ENCODE results near the gene NUAK2. TPM values are rescaled to one million over a fixed set of nuclear protein-coding genes. Genes with fewer than 3 reads are reported as not detected.
"Not testable (repeated sequence)": the region's sequence is repeated elsewhere in the genome, so short reads cannot be mapped to it uniquely, and the experiment has no call there.

The NUAK2 gene
- 10 to 100 TPM; 21.2 to 27.2 TPM for total RNA-seq

DNA sequence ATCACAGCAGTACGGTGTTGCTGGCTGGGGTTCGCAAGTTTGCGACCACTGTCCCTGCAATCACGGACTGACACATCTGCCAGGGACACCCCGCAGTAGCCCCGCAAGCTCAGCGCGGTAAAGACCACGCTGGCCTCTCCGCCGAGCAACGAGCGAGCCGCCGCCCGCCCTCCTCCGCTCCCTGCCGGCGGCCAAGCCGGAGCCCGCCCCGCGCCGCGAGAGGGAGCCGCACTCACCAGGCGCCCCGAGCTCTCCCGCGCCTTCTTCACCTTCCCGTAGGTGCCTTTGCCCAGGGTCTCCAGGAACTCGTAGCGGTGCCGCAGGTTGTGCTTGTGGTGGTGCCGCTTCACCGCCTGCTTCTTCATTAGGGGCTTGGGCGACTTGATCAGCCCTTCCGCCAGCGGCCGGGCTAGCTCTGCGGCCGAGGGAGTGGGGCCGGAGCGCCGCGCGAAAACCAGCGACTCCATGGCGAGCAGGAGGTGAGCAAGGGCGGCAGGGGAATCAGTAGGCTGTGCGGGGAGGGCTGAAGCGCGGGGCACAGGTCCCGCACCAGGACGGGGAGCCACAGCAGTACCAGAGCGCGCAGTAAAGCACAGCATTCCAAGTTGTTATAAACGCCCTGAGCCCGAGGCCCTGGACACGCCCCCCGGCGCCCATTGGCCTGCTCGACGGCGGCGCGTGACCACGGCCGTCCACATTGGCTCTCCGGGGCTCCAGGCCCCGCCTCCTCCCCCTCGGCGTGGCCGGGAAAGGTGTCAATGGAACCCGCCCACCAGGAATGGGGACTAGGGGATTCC, at the start of gene NUAK2:
Gene NUAK2 (minus strand): TSS at position 584 of the 797 bp plus-strand sequence. CDS start 117 bp downstream, at position 467.
- intact Hi-C loops (cut with DNase I), result no loop called here
- H3K9me3 ChIP-seq, result no peaks in the 10 kb centered on the region
- H3K4me3 ChIP-seq, result peak within 1 kb of the TSS; percentile 87
- peak; percentile 97 for DNase-seq
- peak within 1 kb of the TSS; percentile 66 to 99 for H3K9ac ChIP-seq (ENCODE audit: low read depth in 2 of 2, low read length in 2 of 2)
- no peaks in the 10 kb centered on the region for H3K27me3 ChIP-seq
- H3K4me1 ChIP-seq, result peaks cover 22% of the 10 kb centered on the region
- TF ChIP-seq, protein P1, sequence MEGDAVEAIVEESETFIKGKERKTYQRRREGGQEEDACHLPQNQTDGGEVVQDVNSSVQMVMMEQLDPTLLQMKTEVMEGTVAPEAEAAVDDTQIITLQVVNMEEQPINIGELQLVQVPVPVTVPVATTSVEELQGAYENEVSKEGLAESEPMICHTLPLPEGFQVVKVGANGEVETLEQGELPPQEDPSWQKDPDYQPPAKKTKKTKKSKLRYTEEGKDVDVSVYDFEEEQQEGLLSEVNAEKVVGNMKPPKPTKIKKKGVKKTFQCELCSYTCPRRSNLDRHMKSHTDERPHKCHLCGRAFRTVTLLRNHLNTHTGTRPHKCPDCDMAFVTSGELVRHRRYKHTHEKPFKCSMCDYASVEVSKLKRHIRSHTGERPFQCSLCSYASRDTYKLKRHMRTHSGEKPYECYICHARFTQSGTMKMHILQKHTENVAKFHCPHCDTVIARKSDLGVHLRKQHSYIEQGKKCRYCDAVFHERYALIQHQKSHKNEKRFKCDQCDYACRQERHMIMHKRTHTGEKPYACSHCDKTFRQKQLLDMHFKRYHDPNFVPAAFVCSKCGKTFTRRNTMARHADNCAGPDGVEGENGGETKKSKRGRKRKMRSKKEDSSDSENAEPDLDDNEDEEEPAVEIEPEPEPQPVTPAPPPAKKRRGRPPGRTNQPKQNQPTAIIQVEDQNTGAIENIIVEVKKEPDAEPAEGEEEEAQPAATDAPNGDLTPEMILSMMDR (IDR thresholded peaks at IDR 0.05), result peak; percentile 12
- peak within 1 kb of the TSS; percentile 91 for H3K27ac ChIP-seq
- no peaks in the 10 kb centered on the region for H3K36me3 ChIP-seq

DNA sequence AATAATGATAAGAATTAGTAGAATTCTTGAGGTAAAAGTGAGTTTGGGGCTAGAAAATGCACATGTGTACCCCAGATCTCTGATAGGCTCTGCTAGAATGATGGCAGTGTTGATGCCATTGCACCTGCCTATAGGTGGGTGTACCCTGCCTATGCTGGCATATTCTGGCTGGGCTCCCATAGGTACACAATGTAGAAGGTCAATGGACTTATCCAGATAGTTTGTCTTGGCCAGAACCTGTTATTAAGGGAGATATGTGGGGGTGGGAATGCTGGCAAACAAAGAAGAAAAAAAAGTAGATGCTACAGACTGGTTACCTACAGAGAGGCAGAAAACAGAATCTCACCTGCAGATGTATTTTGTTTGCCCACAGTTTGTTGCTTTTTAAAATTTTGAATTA, 49.2 kb upstream of the NUAK2 start:
- TF ChIP-seq, protein P1 (IDR thresholded peaks at IDR 0.05), result no peak

GRCh38 chr1:205369701-205370123, 48.2 kb upstream of the NUAK2 start:
- no peak overlapping the region for H3K4me3 ChIP-seq
- no peak overlapping the region for H3K27ac ChIP-seq
- H3K27me3 ChIP-seq, result no peaks in the 10 kb centered on the region
- TF ChIP-seq, protein P1 (IDR thresholded peaks at IDR 0.05), result no peak
- H3K36me3 ChIP-seq, result no peaks in the 10 kb centered on the region
- intact Hi-C loops (cut with DNase I), result loop anchor here (2.0 kb wide), 1 partner anchor 13 kb away; no protein-coding TSS in a partner anchor
- H3K9ac ChIP-seq (ENCODE audit: low read depth in 2 of 2, low read length in 2 of 2), result no peak overlapping the region
- no peaks in the 10 kb centered on the region for H3K4me1 ChIP-seq
- no peaks in the 10 kb centered on the region for H3K9me3 ChIP-seq
- no peak for DNase-seq

More for the DNA sequence above, 49.2 kb upstream of the NUAK2 start:
- H3K27me3 ChIP-seq, result no peaks in the 10 kb centered on the region
- H3K9me3 ChIP-seq, result no peaks in the 10 kb centered on the region
- H3K4me3 ChIP-seq, result no peak overlapping the region
- no peak overlapping the region for H3K9ac ChIP-seq (ENCODE audit: low read depth in 2 of 2, low read length in 2 of 2)
- DNase-seq, result no peak
- H3K4me1 ChIP-seq, result no peaks in the 10 kb centered on the region
- H3K27ac ChIP-seq, result no peak overlapping the region
- no peaks in the 10 kb centered on the region for H3K36me3 ChIP-seq
- intact Hi-C loops (cut with DNase I), result no loop called here

GRCh38 chr1:205368478-205368877, 46.9 kb upstream of the NUAK2 start:
- Histone ChIP-seq H3K27me3 (no peaks in the 10 kb centered on the region), H3K9me3 (no peaks in the 10 kb centered on the region), H3K27ac (no peak overlapping the region), H3K4me1 (no peaks in the 10 kb centered on the region), H3K4me3 (no peak overlapping the region), H3K36me3 (no peaks in the 10 kb centered on the region), H3K9ac (ENCODE audit: low read depth in 2 of 2, low read length in 2 of 2) (no peak overlapping the region)
- TF ChIP-seq, protein P1 (IDR thresholded peaks at IDR 0.05), result no peak
- DNase-seq, result no peak
- intact Hi-C loops (cut with DNase I), result loop anchor here (2.0 kb wide), 1 partner anchor 14 kb away; no protein-coding TSS in a partner anchor

GRCh38 chr1:205365945-205366463, 44.5 kb upstream of the NUAK2 start:
- TF ChIP-seq, protein P1 (IDR thresholded peaks at IDR 0.05), result no peak
- Histone ChIP-seq H3K9ac (ENCODE audit: low read depth in 2 of 2, low read length in 2 of 2) (no peak overlapping the region), H3K4me1 (no peaks in the 10 kb centered on the region), H3K4me3 (no peak overlapping the region), H3K27ac (no peak overlapping the region), H3K36me3 (no peaks in the 10 kb centered on the region), H3K9me3 (no peaks in the 10 kb centered on the region), H3K27me3 (no peaks in the 10 kb centered on the region)
- intact Hi-C loops (cut with DNase I), result no loop called here
- DNase-seq, result peak; percentile 76

- H3K27me3 ChIP-seq; H3K27ac ChIP-seq; H3K9ac ChIP-seq (ENCODE audit: low read depth in 2 of 2, low read length in 2 of 2); H3K36me3 ChIP-seq; intact Hi-C loops (cut with DNase I); H3K4me1 ChIP-seq; H3K9me3 ChIP-seq; H3K4me3 ChIP-seq; DNase-seq: not testable (repeated sequence)
Observed at GRCh38 chr1:205365086-205365485, 43.5 kb upstream of the NUAK2 start.

Measured in colonic mucosa (tissue), 4 donors.